HepG2 (cell line): ENCODE results near the gene MS4A15. TPM values are rescaled to one million over a fixed set of nuclear protein-coding genes. Genes with fewer than 3 reads are reported as not detected.

Experiments
- ATAC-seq: fragments of 200-7000 bp; cut with Tn5 transposase; 3 replicates; pipeline ENCODE4 v1.9.1; 2020; ENCODE audit warnings: mild to moderate bottlenecking, moderate library complexity
- BruUV-seq: library from RNA; stranded (reverse); fragments of 400-500 nt; replicated peaks from 2 replicates; lab custom pipeline; 2021; lab: Mats Ljungman, UMichigan
- CTCF ChIA-PET: fragments of 300-600 bp; formaldehyde crosslinking; extraction: SDS; loops from one replicate; lab custom pipeline; 2021; ENCODE audit warnings: low total read pairs, inconsistent platforms, low intra/inter-chr PET ratio; lab: Yijun Ruan, JAX
- POLR2A ChIA-PET: fragments of 350-600 bp; sonication (Branson Sonifier 250); formaldehyde crosslinking; loops from one replicate; lab custom pipeline; 2020; ENCODE audit warnings: antibody characterized with exemption, inconsistent platforms; lab: Yijun Ruan, JAX
- DNase-seq: peaks from one replicate; pipeline ENCODE4 v3.0.0-alpha.2; 2015; ENCODE audit warnings: low spot score
- FAIRE-seq: peaks from 3 replicates; lab custom pipeline; 2011; peaks lifted over from hg19 to GRCh38; lab: Jason Lieb, UNC
- H2AFZ ChIP-seq: one replicate; pipeline ENCODE4 v1.6.1; 2011; ENCODE audit warnings: low read length, inconsistent platforms
- H3K27ac ChIP-seq: fragments of 300-600 bp; 3 replicates; pipeline ENCODE4 v1.8.0; 2011; ENCODE audit warnings: mixed run types, mild to moderate bottlenecking, mixed read lengths, low read length, inconsistent platforms; ENCODE audit not compliant: insufficient read depth; ENCODE audit errors: extremely low read length
- H3K27me3 ChIP-seq, 2 experiments: fragments of 200-600 bp in 1 of 2; 2 replicates in 1 of 2; 3 replicates in 1 of 2; pipeline versions ENCODE4 v1.6.0 to v1.8.0; 2011; ENCODE audit warnings: low read length in 2 of 2, mild to moderate bottlenecking in 2 of 2, moderate library complexity in 2 of 2, inconsistent platforms in 1 of 2; ENCODE audit not compliant: insufficient read depth in 2 of 2, control insufficient read depth in 1 of 2
- H3K36me3 ChIP-seq, 2 experiments: fragments of 200-600 bp in 1 of 2; replicated peaks in 1 of 2; 2 replicates in 1 of 2; 3 replicates in 1 of 2; pipeline versions ENCODE4 v1.5.1 to v1.8.0; 2011; ENCODE audit warnings: low read length in 2 of 2, inconsistent platforms in 1 of 2; ENCODE audit not compliant: insufficient read depth in 2 of 2, control insufficient read depth in 1 of 2
- H3K4me1 ChIP-seq: 2 replicates; pipeline ENCODE4 v1.5.1; 2012; ENCODE audit warnings: low read length, inconsistent platforms; ENCODE audit not compliant: insufficient read depth
- H3K4me2 ChIP-seq: 2 replicates; pipeline ENCODE4 v1.6.0; 2011; ENCODE audit warnings: low read depth, low read length, inconsistent platforms
- H3K4me3 ChIP-seq, 3 experiments: fragments of 200-600 bp in 1 of 3; sonication (generic), shearing (Covaris generic) in 1 of 3; replicated peaks in 1 of 3; 2 replicates each; pipeline ENCODE4 v1.5.1; 2011 to 2016; ENCODE audit warnings: low read length in 3 of 3, inconsistent platforms in 2 of 3, low read depth in 2 of 3, mild to moderate bottlenecking in 2 of 3, control low read depth in 1 of 3, mixed read lengths in 1 of 3; ENCODE audit not compliant: insufficient read depth in 1 of 3
- H3K79me2 ChIP-seq: one replicate; pipeline ENCODE4 v1.6.1; 2011; ENCODE audit warnings: low read length, inconsistent platforms; ENCODE audit not compliant: insufficient read depth
- H3K9ac ChIP-seq: 2 replicates; pipeline ENCODE4 v1.6.0; 2011; ENCODE audit warnings: mild to moderate bottlenecking, low read depth, low read length, inconsistent platforms; ENCODE audit not compliant: insufficient read depth
- H3K9me3 ChIP-seq: 2 replicates; pipeline ENCODE4 v1.5.1; 2012; ENCODE audit warnings: mild to moderate bottlenecking, low read length
- H4K20me1 ChIP-seq: 2 replicates; pipeline ENCODE4 v1.6.0; 2011; ENCODE audit warnings: inconsistent platforms, mild to moderate bottlenecking, low read length, moderate library complexity; ENCODE audit not compliant: insufficient read depth
- HNF4G ChIP-seq, 2 experiments: sonication (generic) in 1 of 2; formaldehyde crosslinking in 1 of 2; IDR thresholded peaks; 2 replicates each; pipeline versions ENCODE4 v1.4.0 to v1.6.1; 2011 to 2020; ENCODE audit warnings: borderline replicate concordance in 2 of 2, low read depth in 2 of 2, mild to moderate bottlenecking in 2 of 2, low read length in 1 of 2, missing genetic modification reagents in 1 of 2, moderate library complexity in 1 of 2
- MNT ChIP-seq: fragments of 450-650 bp; IDR thresholded peaks from 2 replicates; pipeline ENCODE4 v1.6.1; 2016
- ZNF282 ChIP-seq: fragments of 450-650 bp; IDR thresholded peaks from 2 replicates; pipeline ENCODE4 v1.6.1; 2018; ENCODE audit not compliant: partially characterized antibody
- whole genome bisulfite sequencing: methylation state at CpG from one replicate; pipeline ENCODE4 v1.1.6; 2017; ENCODE audit warnings: low lambda C conversion rate; 5-methylcytosine and 5-hydroxymethylcytosine counted together
- in situ Hi-C: cut with HindIII; loops from 2 replicates; pipeline ENCODE4 v1.10.0; 2017; ENCODE audit warnings: low pct_unique_long_range_greater_than_20kb; ENCODE audit not compliant: extremely low pct_ligation_motif_present
- intact Hi-C: fragments of 100-400 bp; cut with micrococcal nuclease; formaldehyde crosslinking; loops from one replicate; pipeline ENCODE4 v1.10.0; 2022; ENCODE audit not compliant: unreplicated experiment
- polyA plus RNA-seq, 8 experiments: library from polyadenylated mRNA; depleted of rRNA in 3 of 8; stranded (reverse) in 7 of 8; unstranded in 1 of 8; fragments of >200 nt; fragmentation: Illumina TruSeq in 4 of 8; extraction: Trizol in 4 of 8; gene quantifications; 2 replicates each; pipeline versions ENCODE4 v1.2.1 to v1.2.3, GENCODE V29; 2011 to 2016; ENCODE audit warnings: low read depth in 4 of 8, missing spikeins in 1 of 8, mixed read lengths in 1 of 8; ENCODE audit not compliant: insufficient read depth in 1 of 8
- total RNA-seq, 5 experiments: library from RNA; depleted of rRNA; stranded (reverse); fragments of >200 nt; fragmentation: Illumina TruSeq; extraction: Trizol; gene quantifications; 2 replicates each; pipeline ENCODE4 v1.2.3, GENCODE V29; 2016; ENCODE audit warnings: low read depth in 1 of 5

Gene MS4A15
- total and polyA plus RNA-seq, 2 of the 13 experiments (the other 11 are each of a cell fraction or from before 2014, with no cell fraction given) = not detected

GRCh38 chr11:60747359-60747873 is 9.3 kb upstream of the MS4A15 start:
- Histone ChIP-seq H3K36me3 (no peaks in the 10 kb centered on the region), H3K27ac (no peak overlapping the region), H2AFZ (no peak overlapping the region), H3K4me3 (no peak overlapping the region), H3K4me1 (no peaks in the 10 kb centered on the region), H3K9me3 (no peaks in the 10 kb centered on the region), H3K27me3 (no peaks in the 10 kb centered on the region), H3K79me2 (no peaks in the 10 kb centered on the region), H3K4me2 (no peak overlapping the region)
- ChIA-PET POLR2A (no interaction called here), CTCF (no interaction called here)
- no peak for ATAC-seq
- intact Hi-C loops (no loop called here), in situ Hi-C loops (no loop called here)
- BruUV-seq = no TSS peak
- WGBS = 44% methylated on average over 14 of the region's 14 CpGs
- FAIRE-seq = no peak
- TF ChIP-seq MNT = peak; percentile 100
- no peak for TF ChIP-seq HNF4G (IDR thresholded peaks at IDR 0.05; ENCODE audit: borderline replicate concordance, low read depth, low read length)
- no peak for TF ChIP-seq HNF4G (CRISPR knock-in tag; IDR thresholded peaks at IDR 0.05; ENCODE audit: borderline replicate concordance, low read depth)
- TF ChIP-seq, all 625 proteins: peak for 1
- Histone ChIP-seq H3K9ac (no peak overlapping the region), H4K20me1 (no peaks in the 10 kb centered on the region)
- DNase-seq = no peak

- in situ Hi-C loops (no loop called here), intact Hi-C loops (no loop called here)
- Histone ChIP-seq H3K4me1 (peaks cover 2% of the 10 kb centered on the region; the same call in 1 of the 2 replicates), H3K79me2 (no peaks in the 10 kb centered on the region), H3K36me3 (no peaks in the 10 kb centered on the region), H2AFZ (no peak overlapping the region), H3K9me3 (no peaks in the 10 kb centered on the region), H3K9ac (no peak overlapping the region), H3K4me3 (no peak overlapping the region), H4K20me1 (no peaks in the 10 kb centered on the region), H3K27ac (no peak overlapping the region), H3K4me2 (no peak overlapping the region), H3K27me3 (no peaks in the 10 kb centered on the region)
- ATAC-seq (no peak; the same call in 2 of the 3 replicates), FAIRE-seq (no peak), DNase-seq (no peak)
- POLR2A ChIA-PET = no interaction called here
- TF ChIP-seq ZNF282 = no peak
- 36% methylated on average over 9 of the region's 17 CpGs for WGBS
- no TSS peak for BruUV-seq
- CTCF ChIA-PET = no interaction called here
Observed at GRCh38 chr11:60748225-60748624, 8.4 kb upstream of the MS4A15 start.
